H9 (cell line): Measurements from ENCODE around the gene BTBD6. TPM values are rescaled to one million over a fixed set of nuclear protein-coding genes. Genes with fewer than 3 reads are reported as not detected.

Experiments
- DNase-seq: peaks from one replicate; pipeline ENCODE4 v3.0.0-alpha.2; 2017
- H2AFZ ChIP-seq: one replicate; pipeline ENCODE4 v1.6.1; 2013; ENCODE audit warnings: mild to moderate bottlenecking, low read length, control low read depth, moderate library complexity
- H2AK5ac ChIP-seq: 2 replicates; pipeline ENCODE4 v1.6.1; 2013; ENCODE audit warnings: low read length, control low read depth, mixed read lengths; ENCODE audit not compliant: insufficient read length
- H2BK120ac ChIP-seq: one replicate; pipeline ENCODE4 v1.6.1; 2013; ENCODE audit warnings: low read depth, mild to moderate bottlenecking, low read length, control low read depth, inconsistent platforms; ENCODE audit not compliant: poor library complexity, severe bottlenecking
- H2BK12ac ChIP-seq: 2 replicates; pipeline ENCODE4 v1.6.1; 2013; ENCODE audit warnings: low read length, control low read depth, mixed read lengths, low read depth; ENCODE audit not compliant: insufficient read length
- H2BK15ac ChIP-seq: 2 replicates; pipeline ENCODE4 v1.6.1; 2013; ENCODE audit warnings: low read depth, low read length, control low read depth
- H2BK20ac ChIP-seq: one replicate; pipeline ENCODE4 v1.6.1; 2013; ENCODE audit warnings: low read depth, mild to moderate bottlenecking, low read length, control low read depth, inconsistent platforms; ENCODE audit not compliant: poor library complexity, severe bottlenecking
- H2BK5ac ChIP-seq: 2 replicates; pipeline ENCODE4 v1.6.1; 2013; ENCODE audit warnings: low read length, control low read depth, mixed read lengths; ENCODE audit not compliant: insufficient read length
- H3K14ac ChIP-seq: 2 replicates; pipeline ENCODE4 v1.6.1; 2013; ENCODE audit warnings: low read length, control low read depth; ENCODE audit not compliant: insufficient read depth
- H3K18ac ChIP-seq: 2 replicates; pipeline ENCODE4 v1.6.1; 2013; ENCODE audit warnings: low read depth, mild to moderate bottlenecking, mixed read lengths, low read length, control low read depth; ENCODE audit not compliant: insufficient read length
- H3K23ac ChIP-seq: 2 replicates; pipeline ENCODE4 v1.6.1; 2013; ENCODE audit warnings: low read length, control low read depth, mixed read lengths, low read depth; ENCODE audit not compliant: insufficient read length
- H3K23me2 ChIP-seq: 2 replicates; pipeline ENCODE4 v1.6.1; 2013; ENCODE audit warnings: low read depth, mild to moderate bottlenecking, mixed read lengths, low read length, control low read depth; ENCODE audit not compliant: insufficient read length, poor library complexity, severe bottlenecking
- H3K27ac ChIP-seq: 2 replicates; pipeline ENCODE4 v1.5.1; 2013; ENCODE audit warnings: low read length, control low read depth, mixed read lengths, low read depth; ENCODE audit not compliant: insufficient read length
- H3K27me3 ChIP-seq: 2 replicates; pipeline ENCODE4 v1.6.1; 2013; ENCODE audit warnings: low read length, control low read depth, inconsistent platforms; ENCODE audit not compliant: insufficient read depth
- H3K4ac ChIP-seq: 2 replicates; pipeline ENCODE4 v1.6.1; 2013; ENCODE audit warnings: low read depth, mild to moderate bottlenecking, control low read depth, inconsistent platforms, low read length, moderate library complexity
- H3K4me1 ChIP-seq: 2 replicates; pipeline ENCODE4 v1.6.1; 2013; ENCODE audit warnings: low read length, control low read depth, inconsistent platforms; ENCODE audit not compliant: insufficient read depth
- H3K4me2 ChIP-seq: 2 replicates; pipeline ENCODE4 v1.6.1; 2013; ENCODE audit warnings: low read length, control low read depth, mixed read lengths; ENCODE audit not compliant: insufficient read length, insufficient read depth
- H3K56ac ChIP-seq: 2 replicates; pipeline ENCODE4 v1.6.1; 2013; ENCODE audit warnings: low read depth, mild to moderate bottlenecking, mixed read lengths, low read length, control low read depth; ENCODE audit not compliant: insufficient read length
- H3K79me1 ChIP-seq: 2 replicates; pipeline ENCODE4 v1.6.1; 2013; ENCODE audit warnings: low read depth, mild to moderate bottlenecking, moderate library complexity, low read length, control low read depth, inconsistent platforms; ENCODE audit not compliant: insufficient read depth, poor library complexity, severe bottlenecking
- H3K79me2 ChIP-seq: 2 replicates; pipeline ENCODE4 v1.6.1; 2013; ENCODE audit warnings: low read length, control low read depth, inconsistent platforms; ENCODE audit not compliant: insufficient read depth
- H3K9ac ChIP-seq: 2 replicates; pipeline ENCODE4 v1.6.1; 2013; ENCODE audit warnings: low read length, control low read depth, mixed read lengths; ENCODE audit not compliant: insufficient read length; ENCODE audit errors: extremely low read depth
- H3K9me3 ChIP-seq: one replicate; pipeline ENCODE4 v1.6.1; 2013; ENCODE audit warnings: low read depth, low read length, inconsistent platforms; ENCODE audit not compliant: control insufficient read depth
- H3T11ph ChIP-seq: one replicate; pipeline ENCODE4 v1.6.1; 2013; ENCODE audit warnings: mild to moderate bottlenecking, low read length, control low read depth, inconsistent platforms
- H4K20me1 ChIP-seq: one replicate; pipeline ENCODE4 v1.6.1; 2013; ENCODE audit not compliant: control insufficient read depth, insufficient read length, insufficient read depth
- H4K5ac ChIP-seq: 2 replicates; pipeline ENCODE4 v1.6.1; 2013; ENCODE audit warnings: low read depth, mild to moderate bottlenecking, mixed read lengths, low read length, control low read depth; ENCODE audit not compliant: insufficient read length
- H4K8ac ChIP-seq: replicated peaks from 2 replicates; pipeline ENCODE4 v1.6.1; 2013; ENCODE audit warnings: low read length, control low read depth, mixed read lengths, low read depth; ENCODE audit not compliant: insufficient read length
- H4K91ac ChIP-seq: 2 replicates; pipeline ENCODE4 v1.6.1; 2013; ENCODE audit warnings: low read depth, mild to moderate bottlenecking, moderate library complexity, mixed read lengths, low read length, control low read depth; ENCODE audit not compliant: insufficient read length
- H3K27ac Mint-ChIP-seq, 3 experiments: 2 replicates in 2 of 3; 3 replicates in 1 of 3; pipeline ENCODE4 v1.8.0; 2020 to 2021; ENCODE audit warnings: mixed read lengths in 3 of 3, mild to moderate bottlenecking in 1 of 3, moderate library complexity in 1 of 3
- H3K27me3 Mint-ChIP-seq: 2 replicates; pipeline ENCODE4 v1.8.0; 2021; ENCODE audit warnings: low read depth, mild to moderate bottlenecking, moderate library complexity, mixed read lengths
- H3K36me3 Mint-ChIP-seq, 3 experiments: 2 replicates in 2 of 3; 3 replicates in 1 of 3; pipeline ENCODE4 v1.8.0; 2020 to 2021; ENCODE audit warnings: low read depth in 3 of 3, mixed read lengths in 3 of 3; ENCODE audit not compliant: insufficient read depth in 1 of 3
- H3K4me1 Mint-ChIP-seq, 2 experiments: 2 replicates each; pipeline ENCODE4 v1.8.0; 2020; ENCODE audit warnings: mixed read lengths in 2 of 2
- H3K4me3 Mint-ChIP-seq, 2 experiments: 2 replicates in 1 of 2; 3 replicates in 1 of 2; pipeline ENCODE4 v1.8.0; 2020 to 2021; ENCODE audit warnings: mild to moderate bottlenecking in 2 of 2, mixed read lengths in 2 of 2, moderate library complexity in 1 of 2
- H3K9me3 Mint-ChIP-seq, 2 experiments: 2 replicates in 1 of 2; 3 replicates in 1 of 2; pipeline ENCODE4 v1.8.0; 2020; ENCODE audit warnings: mild to moderate bottlenecking in 2 of 2, mixed read lengths in 2 of 2, moderate library complexity in 1 of 2
- CTCF ChIP-seq: fragments of 200-600 bp; sonication (generic); conservative IDR thresholded peaks from 3 replicates; pipeline ENCODE4 v1.8.0; 2021; ENCODE audit warnings: antibody characterized with exemption, mild to moderate bottlenecking
- WGBS: extraction: QIAGEN DNeasy Blood & Tissue Kit; methylation state at CpG from one replicate; pipeline ENCODE4 v1.1.7; 2013; ENCODE audit warnings: missing lambda C conversion rate, low lambda C conversion rate, mixed read lengths; ENCODE audit not compliant: insufficient read length; ENCODE audit errors: extremely low coverage; 5-methylcytosine and 5-hydroxymethylcytosine counted together
- total RNA-seq: library from RNA; stranded (reverse); gene quantifications from 2 replicates; pipeline ENCODE4 v1.2.1, GENCODE V29; 2021

BTBD6 gene
- total RNA-seq, 1 experiment from 2014 or later = 23.3 TPM

GRCh38 chr14:105292826-105293711 is 44.7 kb downstream of the BTBD6 start:
- no peak for TF ChIP-seq CTCF
- Histone ChIP-seq H2BK120ac (no peak overlapping the region), H2BK5ac (no peak overlapping the region), H3K9ac (no peak overlapping the region), H3K9me3 (no peaks in the 10 kb centered on the region), H2BK15ac (no peak overlapping the region), H3K23ac (no peak overlapping the region), H3K79me2 (peaks cover 2% of the 10 kb centered on the region; the same call in 1 of the 2 replicates), H4K5ac (no peak overlapping the region), H2AK5ac (no peak overlapping the region), H4K8ac (no peak overlapping the region), H3K14ac (no peak overlapping the region; the same call in 1 of the 2 replicates), H3T11ph (no peak overlapping the region), H3K4ac (no peak overlapping the region), H2BK12ac (no peak overlapping the region), H3K27me3 (no peaks in the 10 kb centered on the region), H3K56ac (no peak overlapping the region), H3K4me1 (no peaks in the 10 kb centered on the region), H3K27ac (no peak overlapping the region), H2BK20ac (no peak overlapping the region), H4K20me1 (no peaks in the 10 kb centered on the region), H3K79me1 (no peaks in the 10 kb centered on the region), H2AFZ (no peak overlapping the region), H4K91ac (no peak overlapping the region), H3K4me2 (no peak overlapping the region), H3K23me2 (no peaks in the 10 kb centered on the region), H3K18ac (no peak overlapping the region)
- DNase-seq = no peak
- WGBS = no CpG with 5 or more reads among the region's 26 CpGs
- Mint-ChIP-seq H3K9me3 (no peaks in the 10 kb centered on the region), H3K4me1 (no peaks in the 10 kb centered on the region), H3K27ac (no peak overlapping the region), H3K27me3 (no peaks in the 10 kb centered on the region), H3K36me3 (no peaks in the 10 kb centered on the region; a peak in 1 of 7 replicates), H3K4me3 (no peak overlapping the region)
